Stomach (tissue), 4 donors: ENCODE results near the gene PLXNA2.

Experiments
- EP300 ChIP-seq: sonication (generic); formaldehyde crosslinking; IDR thresholded peaks from one replicate; pipeline ENCODE4 v1.6.1; 2017; ENCODE audit warnings: antibody characterized with exemption
- POLR2A ChIP-seq, 4 donors: fragments of 450-650 bp; IDR thresholded peaks; one replicate each; pipeline ENCODE4 v1.6.1; 2016; ENCODE audit warnings: antibody characterized with exemption in 4 of 4, control low read depth in 2 of 4, mild to moderate bottlenecking in 1 of 4, moderate library complexity in 1 of 4
- POLR2AphosphoS5 ChIP-seq, 3 donors: sonication (generic); formaldehyde crosslinking; IDR thresholded peaks; one replicate each; pipeline ENCODE4 v1.6.1; 2016; ENCODE audit warnings: antibody characterized with exemption in 3 of 3
- TF ChIP-seq, protein P1 (sequence below), 7 experiments: fragments of 450-650 bp in 4 of 7; fragments of 200-600 bp in 3 of 7; sonication (generic) in 3 of 7; IDR thresholded peaks; one replicate each; pipeline ENCODE4 v1.5.1; 2016 to 2019; ENCODE audit warnings: antibody characterized with exemption in 7 of 7, control low read depth in 2 of 7, mild to moderate bottlenecking in 1 of 7

DNA sequence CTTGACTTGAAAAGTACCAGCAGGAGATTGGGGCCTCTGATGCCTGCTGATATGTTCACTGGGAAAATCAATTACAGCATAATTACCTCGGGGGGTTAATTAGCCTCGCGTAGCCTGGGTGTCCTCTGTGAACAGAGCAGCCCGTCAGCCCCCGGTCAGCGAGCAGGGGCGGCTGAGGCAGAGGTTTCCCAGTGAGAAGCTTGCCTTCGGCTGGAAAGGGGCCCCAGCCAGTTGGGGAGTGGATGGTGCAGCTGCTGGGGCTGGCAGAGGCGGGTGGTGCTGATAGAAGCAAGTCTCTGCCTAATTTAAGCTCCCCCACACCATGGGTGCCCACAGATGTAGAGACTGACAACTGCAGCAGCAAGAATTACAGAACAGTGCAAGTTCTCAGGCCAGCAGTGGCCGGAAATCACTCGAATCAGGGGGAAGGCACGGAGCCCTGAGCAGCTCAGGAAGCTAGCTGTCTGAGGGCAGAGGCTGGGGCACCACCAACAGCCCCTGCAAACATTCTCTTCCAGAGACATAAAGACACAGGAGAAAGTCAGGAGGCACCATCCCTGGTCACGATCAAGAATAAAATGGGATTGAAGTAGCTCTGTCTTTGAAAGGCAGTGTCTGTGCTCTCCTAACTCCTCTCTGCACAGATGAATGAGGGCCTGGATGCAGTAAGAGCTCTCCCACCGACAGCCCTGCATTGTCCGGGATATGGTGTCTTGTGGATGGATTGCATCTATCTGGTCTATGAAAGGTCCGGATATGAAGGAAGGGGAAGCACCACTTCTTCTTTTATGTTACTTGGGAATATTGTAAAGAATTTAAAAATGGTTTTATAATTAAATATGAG is 166.7 kb downstream of the PLXNA2 start:
- TF ChIP-seq, protein P1, sequence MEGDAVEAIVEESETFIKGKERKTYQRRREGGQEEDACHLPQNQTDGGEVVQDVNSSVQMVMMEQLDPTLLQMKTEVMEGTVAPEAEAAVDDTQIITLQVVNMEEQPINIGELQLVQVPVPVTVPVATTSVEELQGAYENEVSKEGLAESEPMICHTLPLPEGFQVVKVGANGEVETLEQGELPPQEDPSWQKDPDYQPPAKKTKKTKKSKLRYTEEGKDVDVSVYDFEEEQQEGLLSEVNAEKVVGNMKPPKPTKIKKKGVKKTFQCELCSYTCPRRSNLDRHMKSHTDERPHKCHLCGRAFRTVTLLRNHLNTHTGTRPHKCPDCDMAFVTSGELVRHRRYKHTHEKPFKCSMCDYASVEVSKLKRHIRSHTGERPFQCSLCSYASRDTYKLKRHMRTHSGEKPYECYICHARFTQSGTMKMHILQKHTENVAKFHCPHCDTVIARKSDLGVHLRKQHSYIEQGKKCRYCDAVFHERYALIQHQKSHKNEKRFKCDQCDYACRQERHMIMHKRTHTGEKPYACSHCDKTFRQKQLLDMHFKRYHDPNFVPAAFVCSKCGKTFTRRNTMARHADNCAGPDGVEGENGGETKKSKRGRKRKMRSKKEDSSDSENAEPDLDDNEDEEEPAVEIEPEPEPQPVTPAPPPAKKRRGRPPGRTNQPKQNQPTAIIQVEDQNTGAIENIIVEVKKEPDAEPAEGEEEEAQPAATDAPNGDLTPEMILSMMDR (IDR thresholded peaks at IDR 0.05): no peak
- no peak for TF ChIP-seq POLR2A (IDR thresholded peaks at IDR 0.05)
- TF ChIP-seq EP300: no peak
- no peak for TF ChIP-seq POLR2AphosphoS5 (IDR thresholded peaks at IDR 0.05)
